Astrocyte (in vitro differentiated cells and primary cell): Measurements from ENCODE around the gene NCOA1. TPM values are rescaled to one million over a fixed set of nuclear protein-coding genes. Genes with fewer than 3 reads are reported as not detected.

Experiments
- DNase-seq: peaks from one replicate; pipeline ENCODE4 v3.0.0-alpha.2; 2010; ENCODE audit warnings: low read depth
- FAIRE-seq: peaks from 2 replicates; lab custom pipeline; 2011; peaks lifted over from hg19 to GRCh38; lab: Jason Lieb, UNC
- H2AFZ ChIP-seq: 2 replicates; pipeline ENCODE4 v1.6.0; 2012; ENCODE audit warnings: low read depth, low read length, inconsistent platforms
- H3K27ac ChIP-seq: 2 replicates; pipeline ENCODE4 v1.5.1; 2011; ENCODE audit warnings: low read depth, low read length, inconsistent platforms
- H3K27me3 ChIP-seq: 2 replicates; pipeline ENCODE4 v1.6.0; 2011; ENCODE audit warnings: low read length, inconsistent platforms; ENCODE audit not compliant: insufficient read depth
- H3K36me3 ChIP-seq: 2 replicates; pipeline ENCODE4 v1.5.1; 2011; ENCODE audit warnings: low read length, inconsistent platforms; ENCODE audit not compliant: insufficient read depth
- H3K4me1 ChIP-seq: 2 replicates; pipeline ENCODE4 v1.5.1; 2011; ENCODE audit warnings: low read length, inconsistent platforms; ENCODE audit not compliant: insufficient read depth
- H3K4me2 ChIP-seq: 2 replicates; pipeline ENCODE4 v1.6.0; 2012; ENCODE audit warnings: low read length, inconsistent platforms
- H3K4me3 ChIP-seq: 2 replicates; pipeline ENCODE4 v1.5.1; 2011; ENCODE audit warnings: low read depth, mild to moderate bottlenecking, low read length, inconsistent platforms; ENCODE audit not compliant: insufficient read depth
- H3K79me2 ChIP-seq: 2 replicates; pipeline ENCODE4 v1.6.0; 2012; ENCODE audit warnings: mild to moderate bottlenecking, low read length, inconsistent platforms; ENCODE audit not compliant: insufficient read depth
- H3K9ac ChIP-seq: 2 replicates; pipeline ENCODE4 v1.6.0; 2012; ENCODE audit warnings: mild to moderate bottlenecking, low read length, inconsistent platforms
- H3K9me3 ChIP-seq: 2 replicates; pipeline ENCODE4 v1.5.1; 2012; ENCODE audit warnings: low read depth, mild to moderate bottlenecking, low read length, inconsistent platforms; ENCODE audit not compliant: insufficient read depth
- H4K20me1 ChIP-seq: 2 replicates; pipeline ENCODE4 v1.6.0; 2012; ENCODE audit warnings: low read length, inconsistent platforms; ENCODE audit not compliant: insufficient read depth
- H3K27ac Mint-ChIP-seq: one replicate; pipeline ENCODE4 v1.8.0; 2021; ENCODE audit warnings: mild to moderate bottlenecking, mixed read lengths; ENCODE audit not compliant: unreplicated experiment
- H3K27me3 Mint-ChIP-seq: one replicate; pipeline ENCODE4 v1.8.0; 2021; ENCODE audit warnings: low read depth, mixed read lengths; ENCODE audit not compliant: unreplicated experiment
- H3K36me3 Mint-ChIP-seq: one replicate; pipeline ENCODE4 v1.8.0; 2021; ENCODE audit warnings: low read depth, mixed read lengths; ENCODE audit not compliant: unreplicated experiment
- H3K4me1 Mint-ChIP-seq: one replicate; pipeline ENCODE4 v1.8.0; 2021; ENCODE audit warnings: low read depth, mixed read lengths; ENCODE audit not compliant: unreplicated experiment
- H3K4me3 Mint-ChIP-seq: one replicate; pipeline ENCODE4 v1.8.0; 2021; ENCODE audit warnings: mild to moderate bottlenecking, moderate library complexity, mixed read lengths; ENCODE audit not compliant: unreplicated experiment
- H3K9me3 Mint-ChIP-seq: one replicate; pipeline ENCODE4 v1.8.0; 2021; ENCODE audit warnings: mild to moderate bottlenecking, mixed read lengths; ENCODE audit not compliant: unreplicated experiment
- EZH2 ChIP-seq: IDR thresholded peaks from 2 replicates; pipeline ENCODE4 v1.6.1; 2012; ENCODE audit warnings: mild to moderate bottlenecking, low read length, inconsistent platforms; ENCODE audit not compliant: insufficient read depth
- total RNA-seq: library from RNA; stranded (reverse); gene quantifications from 2 replicates; pipeline ENCODE4 v1.2.1, GENCODE V29; 2021
- TF ChIP-seq, protein P1 (sequence below): IDR thresholded peaks from 2 replicates; pipeline ENCODE4 v1.5.1; 2011; ENCODE audit warnings: low read depth, mild to moderate bottlenecking, inconsistent platforms, low read length, moderate library complexity; ENCODE audit not compliant: insufficient read depth

NCOA1 gene
- total RNA-seq, 1 donor from 2014 or later, result 14.7 TPM

DNA sequence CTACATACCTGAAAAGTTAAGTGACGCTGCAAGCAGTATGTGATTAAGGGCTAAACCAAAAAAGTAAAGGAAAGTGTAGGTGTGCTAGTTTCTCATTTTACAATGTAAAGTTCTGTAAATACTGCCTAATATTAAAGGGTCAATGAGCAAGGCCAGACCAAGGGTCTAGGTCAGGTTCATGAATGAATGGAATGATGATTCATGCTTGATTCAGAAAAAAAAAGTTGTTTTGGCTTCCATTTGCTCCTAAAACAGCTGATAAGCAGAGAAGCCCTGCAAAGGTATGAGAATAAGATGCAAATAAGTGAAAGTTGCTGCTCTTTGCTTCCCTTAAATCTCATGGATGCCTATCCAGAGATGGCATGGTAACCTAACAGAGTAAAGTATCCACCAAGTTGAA, 240.9 kb downstream of the NCOA1 start:
- peaks cover 6% of the 10 kb centered on the region for H3K4me1 Mint-ChIP-seq
- Histone ChIP-seq H3K36me3 (no peaks in the 10 kb centered on the region), H3K4me1 (peaks cover 7% of the 10 kb centered on the region), H3K9me3 (no peaks in the 10 kb centered on the region), H3K27ac (no peak overlapping the region), H3K79me2 (no peaks in the 10 kb centered on the region), H3K4me2 (peak overlapping the region; percentile 36), H4K20me1 (no peaks in the 10 kb centered on the region), H3K9ac (no peak overlapping the region), H3K27me3 (no peaks in the 10 kb centered on the region), H3K4me3 (no peak overlapping the region), H2AFZ (no peak overlapping the region)
- no peak overlapping the region for H3K4me3 Mint-ChIP-seq
- H3K27ac Mint-ChIP-seq, result no peak overlapping the region
- no peak for FAIRE-seq
- H3K9me3 Mint-ChIP-seq, result no peaks in the 10 kb centered on the region
- TF ChIP-seq EZH2, result no peak
- TF ChIP-seq, protein P1, sequence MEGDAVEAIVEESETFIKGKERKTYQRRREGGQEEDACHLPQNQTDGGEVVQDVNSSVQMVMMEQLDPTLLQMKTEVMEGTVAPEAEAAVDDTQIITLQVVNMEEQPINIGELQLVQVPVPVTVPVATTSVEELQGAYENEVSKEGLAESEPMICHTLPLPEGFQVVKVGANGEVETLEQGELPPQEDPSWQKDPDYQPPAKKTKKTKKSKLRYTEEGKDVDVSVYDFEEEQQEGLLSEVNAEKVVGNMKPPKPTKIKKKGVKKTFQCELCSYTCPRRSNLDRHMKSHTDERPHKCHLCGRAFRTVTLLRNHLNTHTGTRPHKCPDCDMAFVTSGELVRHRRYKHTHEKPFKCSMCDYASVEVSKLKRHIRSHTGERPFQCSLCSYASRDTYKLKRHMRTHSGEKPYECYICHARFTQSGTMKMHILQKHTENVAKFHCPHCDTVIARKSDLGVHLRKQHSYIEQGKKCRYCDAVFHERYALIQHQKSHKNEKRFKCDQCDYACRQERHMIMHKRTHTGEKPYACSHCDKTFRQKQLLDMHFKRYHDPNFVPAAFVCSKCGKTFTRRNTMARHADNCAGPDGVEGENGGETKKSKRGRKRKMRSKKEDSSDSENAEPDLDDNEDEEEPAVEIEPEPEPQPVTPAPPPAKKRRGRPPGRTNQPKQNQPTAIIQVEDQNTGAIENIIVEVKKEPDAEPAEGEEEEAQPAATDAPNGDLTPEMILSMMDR, result no peak
- peaks cover 2% of the 10 kb centered on the region for H3K36me3 Mint-ChIP-seq
- DNase-seq, result no peak
- H3K27me3 Mint-ChIP-seq, result no peaks in the 10 kb centered on the region

DNA sequence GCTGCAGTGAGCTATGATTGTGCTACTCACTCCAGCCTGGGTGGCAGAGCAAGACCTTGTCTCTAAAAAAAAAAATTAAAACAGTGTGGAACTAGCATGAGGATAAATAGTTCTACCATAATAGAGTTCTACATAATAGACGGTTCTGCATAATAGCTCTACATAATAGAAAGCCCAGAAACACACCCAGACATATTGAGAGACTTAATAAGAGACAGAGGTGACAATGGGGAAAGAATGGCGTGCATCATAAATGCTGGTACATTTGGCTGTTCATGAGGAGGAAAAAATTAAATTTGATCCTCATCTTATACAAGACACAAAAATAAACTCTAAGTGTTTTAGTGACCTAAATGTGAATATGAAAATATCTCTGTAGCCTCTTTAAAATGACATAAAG, 243.7 kb downstream of the NCOA1 start:
- Histone ChIP-seq H3K27ac (no peak overlapping the region), H3K9ac (no peak overlapping the region), H3K4me3 (no peak overlapping the region), H3K9me3 (no peaks in the 10 kb centered on the region), H3K27me3 (no peaks in the 10 kb centered on the region), H3K4me2 (no peak overlapping the region), H2AFZ (no peak overlapping the region), H3K4me1 (peaks cover 7% of the 10 kb centered on the region), H3K79me2 (no peaks in the 10 kb centered on the region), H3K36me3 (no peaks in the 10 kb centered on the region), H4K20me1 (no peaks in the 10 kb centered on the region)
- H3K4me3 Mint-ChIP-seq, result no peak overlapping the region
- H3K4me1 Mint-ChIP-seq, result peaks cover 9% of the 10 kb centered on the region
- FAIRE-seq, result no peak
- no peak overlapping the region for H3K27ac Mint-ChIP-seq
- no peak for TF ChIP-seq EZH2
- TF ChIP-seq, protein P1, result no peak
- DNase-seq, result no peak
- no peaks in the 10 kb centered on the region for H3K27me3 Mint-ChIP-seq
- peaks cover 2% of the 10 kb centered on the region for H3K36me3 Mint-ChIP-seq
- no peaks in the 10 kb centered on the region for H3K9me3 Mint-ChIP-seq

DNA sequence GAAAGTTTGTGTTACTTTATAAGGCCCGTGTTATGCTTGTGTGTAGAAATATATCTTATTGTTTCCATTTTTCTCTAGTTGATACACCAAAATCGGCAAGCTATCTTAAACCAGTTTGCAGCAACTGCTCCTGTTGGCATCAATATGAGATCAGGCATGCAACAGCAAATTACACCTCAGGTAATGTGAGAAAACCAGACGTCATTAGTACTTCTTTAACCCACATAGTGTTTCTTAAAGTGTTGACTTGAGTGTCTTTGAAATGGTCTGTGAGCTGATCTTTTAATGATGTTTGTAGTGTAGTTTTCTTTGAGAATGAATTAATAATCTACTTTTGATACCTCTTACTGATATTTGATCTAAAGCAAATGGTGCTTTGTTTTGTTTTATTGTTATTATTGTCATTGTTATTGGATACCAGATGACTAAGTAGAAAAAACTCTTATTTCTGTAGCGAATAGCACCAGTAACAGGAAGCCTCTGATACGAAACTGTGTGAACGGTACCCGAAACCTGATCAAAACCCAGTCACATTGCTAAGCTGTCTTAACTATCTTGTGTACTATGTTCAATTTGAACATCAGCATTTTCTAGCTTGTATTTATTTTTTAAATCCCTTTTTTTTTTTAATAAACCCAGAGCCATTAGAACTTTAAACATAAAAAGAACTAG, 248.4 kb downstream of the NCOA1 start:
- no peak overlapping the region for H3K9ac ChIP-seq
- no peaks in the 10 kb centered on the region for H3K27me3 ChIP-seq
- TF ChIP-seq, protein P1, result no peak
- TF ChIP-seq EZH2, result no peak
- no peak overlapping the region for H2AFZ ChIP-seq
- peaks cover 3% of the 10 kb centered on the region for H3K36me3 ChIP-seq
- no peaks in the 10 kb centered on the region for H3K9me3 ChIP-seq
- no peak overlapping the region for H3K4me3 ChIP-seq
- H3K4me1 ChIP-seq, result no peaks in the 10 kb centered on the region
- Mint-ChIP-seq H3K4me1 (peaks cover 5% of the 10 kb centered on the region), H3K27me3 (no peaks in the 10 kb centered on the region), H3K4me3 (no peak overlapping the region), H3K27ac (no peak overlapping the region), H3K36me3 (no peaks in the 10 kb centered on the region), H3K9me3 (no peaks in the 10 kb centered on the region)
- FAIRE-seq (peak; percentile 26), DNase-seq (no peak)
- no peak overlapping the region for H3K4me2 ChIP-seq
- H4K20me1 ChIP-seq, result no peaks in the 10 kb centered on the region
- H3K27ac ChIP-seq, result no peak overlapping the region
- no peaks in the 10 kb centered on the region for H3K79me2 ChIP-seq
